ENCODE results near the gene ADAM12. TPM values are rescaled to one million over a fixed set of nuclear protein-coding genes. Genes with fewer than 3 reads are reported as not detected.

ADAM12 gene
- polyA plus RNA-seq, 1 of the 3 experiments (the other 2 are of a cell fraction): 25.0 TPM

- H4K20me1 ChIP-seq (ENCODE audit: insufficient read depth): no peaks in the 10 kb centered on the region
- no peaks in the 10 kb centered on the region for H3K9me3 ChIP-seq
- no peak overlapping the region for H3K4me3 ChIP-seq (ENCODE audit: low read depth in 2 of 2, low read length in 1 of 2)
- no peaks in the 10 kb centered on the region for H3K79me2 ChIP-seq (ENCODE audit: insufficient read depth)
- H3K9me2 ChIP-seq: no peaks in the 10 kb centered on the region
- peaks cover 10% of the 10 kb centered on the region for H3F3A ChIP-seq (replicated peaks; ENCODE audit: insufficient read depth)
- peaks cover 3 to 7% of the 10 kb centered on the region in 2 experiments; a peak in 2 of 4 replicates for H3K4me1 ChIP-seq (ENCODE audit: control insufficient read depth in 1 of 2, insufficient read depth in 2 of 2, low read depth in 1 of 2, low read length in 1 of 2)
- TF ChIP-seq NRF1 (IDR thresholded peaks at IDR 0.05; ENCODE audit: low read depth, low read length): no peak
- TF ChIP-seq JUND (IDR thresholded peaks at IDR 0.05): no peak
- TF ChIP-seq PBX3 (IDR thresholded peaks at IDR 0.05): no peak
- TF ChIP-seq IRF3 (IDR thresholded peaks at IDR 0.05; ENCODE audit: low read depth, low read length): no peak
- TF ChIP-seq TAF1 (IDR thresholded peaks at IDR 0.05; ENCODE audit: borderline replicate concordance, low read depth, low read length): no peak
- no peak for TF ChIP-seq RFX5 (IDR thresholded peaks at IDR 0.05; ENCODE audit: low read length)
- no peak for TF ChIP-seq REST (IDR thresholded peaks at IDR 0.05; ENCODE audit: low read depth, low read length)
- TF ChIP-seq TEAD4 (IDR thresholded peaks at IDR 0.05; ENCODE audit: borderline replicate concordance, insufficient read depth): no peak
- TF ChIP-seq ZBTB33 (IDR thresholded peaks at IDR 0.05; ENCODE audit: borderline replicate concordance, low read depth): no peak
- no peak for TF ChIP-seq GABPA (IDR thresholded peaks at IDR 0.05; ENCODE audit: low read depth)
- TF ChIP-seq EP300 (IDR thresholded peaks at IDR 0.05; ENCODE audit: borderline replicate concordance in 1 of 2, low read depth in 1 of 2, low read length in 1 of 2): no peak
- no peak for TF ChIP-seq MAX (IDR thresholded peaks at IDR 0.05; ENCODE audit: low read depth)
- TF ChIP-seq FOXM1 (IDR thresholded peaks at IDR 0.05; ENCODE audit: low read depth): no peak
- TF ChIP-seq RXRA (IDR thresholded peaks at IDR 0.05; ENCODE audit: borderline replicate concordance, low read depth): no peak
- TF ChIP-seq CTCF (IDR thresholded peaks at IDR 0.05): no peak
- no peak overlapping the region for H3K9ac ChIP-seq
- H2AFZ ChIP-seq (ENCODE audit: low read depth): peak overlapping the region; percentile 73; the same call in 1 of the 2 replicates
- H3K4me2 ChIP-seq: peak overlapping the region; percentile 66; the same call in 1 of the 2 replicates
- H3K27ac ChIP-seq (ENCODE audit: low read depth in 2 of 2, low read length in 1 of 2): peak overlapping the region in 1 of 2 experiments; percentile 75; a peak in 1 of 4 replicates
- CTCF ChIA-PET: interaction anchor here (0.9 to 1.3 kb wide), 2 partner anchors 305 to 422 kb away, joined by 3 read pairs; no protein-coding TSS in a partner anchor
- no peaks in the 10 kb centered on the region for H3K36me3 ChIP-seq (replicated peaks in 1 of 2; ENCODE audit: control insufficient read depth in 1 of 2, insufficient read depth in 2 of 2, low read length in 1 of 2)
- no peak for DNase-seq
- POLR2A ChIA-PET: no interaction called here
- WGBS (ENCODE audit: low lambda C conversion rate): 95% methylated on average over 14 of the region's 14 CpGs
- no peaks in the 10 kb centered on the region for H3K27me3 ChIP-seq (ENCODE audit: insufficient read depth)
Measured at GRCh38 chr10:126081841-126082466, 306.3 kb downstream of the ADAM12 start.

Data from SK-N-SH (cell line).